Measurements from ENCODE around the gene RIPPLY2.

- TF ChIP-seq SUZ12 (IDR thresholded peaks at IDR 0.05) (no peak), ELF4 (IDR thresholded peaks at IDR 0.05) (no peak), FOXM1 (IDR thresholded peaks at IDR 0.05; ENCODE audit: borderline replicate concordance) (no peak), SP1 (IDR thresholded peaks at IDR 0.05) (no peak), NFRKB (IDR thresholded peaks at IDR 0.05) (no peak), FOXA1 (IDR thresholded peaks at IDR 0.05) (no peak), BHLHE40 (IDR thresholded peaks at IDR 0.05; ENCODE audit: borderline replicate concordance) (no peak), ZNF384 (IDR thresholded peaks at IDR 0.05) (no peak), FOXK2 (IDR thresholded peaks at IDR 0.05) (no peak), LEF1 (IDR thresholded peaks at IDR 0.05; ENCODE audit: borderline replicate concordance) (no peak), ARNT (IDR thresholded peaks at IDR 0.05) (no peak)
These were observed 48.5 kb downstream of the RIPPLY2 start for GRCh38 chr6:83901624-83902023.

Data from HEK293T (cell line).